ENCODE data around the gene FNIP2.

DNA sequence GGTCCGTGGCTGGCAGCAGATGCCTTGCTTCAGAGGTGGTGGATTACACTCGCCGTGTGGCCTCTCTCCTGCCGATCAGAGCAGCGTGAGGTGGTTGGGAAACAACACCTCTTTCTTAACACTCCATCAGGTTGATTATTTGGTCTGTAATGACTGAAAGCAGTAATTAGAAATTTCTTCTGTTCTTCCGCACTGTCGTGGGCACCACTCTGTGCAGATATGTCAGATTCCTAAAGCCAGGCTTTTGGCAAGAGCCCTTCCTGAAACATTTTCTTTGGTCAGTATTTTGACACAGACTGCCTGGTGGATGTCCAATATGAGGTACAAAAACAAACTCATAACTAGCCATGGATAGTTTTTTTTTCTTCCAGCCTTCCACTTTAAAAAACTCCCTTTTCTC is 100.9 kb downstream of the FNIP2 start:
- TF ChIP-seq, protein P1, sequence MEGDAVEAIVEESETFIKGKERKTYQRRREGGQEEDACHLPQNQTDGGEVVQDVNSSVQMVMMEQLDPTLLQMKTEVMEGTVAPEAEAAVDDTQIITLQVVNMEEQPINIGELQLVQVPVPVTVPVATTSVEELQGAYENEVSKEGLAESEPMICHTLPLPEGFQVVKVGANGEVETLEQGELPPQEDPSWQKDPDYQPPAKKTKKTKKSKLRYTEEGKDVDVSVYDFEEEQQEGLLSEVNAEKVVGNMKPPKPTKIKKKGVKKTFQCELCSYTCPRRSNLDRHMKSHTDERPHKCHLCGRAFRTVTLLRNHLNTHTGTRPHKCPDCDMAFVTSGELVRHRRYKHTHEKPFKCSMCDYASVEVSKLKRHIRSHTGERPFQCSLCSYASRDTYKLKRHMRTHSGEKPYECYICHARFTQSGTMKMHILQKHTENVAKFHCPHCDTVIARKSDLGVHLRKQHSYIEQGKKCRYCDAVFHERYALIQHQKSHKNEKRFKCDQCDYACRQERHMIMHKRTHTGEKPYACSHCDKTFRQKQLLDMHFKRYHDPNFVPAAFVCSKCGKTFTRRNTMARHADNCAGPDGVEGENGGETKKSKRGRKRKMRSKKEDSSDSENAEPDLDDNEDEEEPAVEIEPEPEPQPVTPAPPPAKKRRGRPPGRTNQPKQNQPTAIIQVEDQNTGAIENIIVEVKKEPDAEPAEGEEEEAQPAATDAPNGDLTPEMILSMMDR (IDR thresholded peaks at IDR 0.05; ENCODE audit: low read depth, low read length, missing input control): no peak
- TF ChIP-seq, protein P2, sequence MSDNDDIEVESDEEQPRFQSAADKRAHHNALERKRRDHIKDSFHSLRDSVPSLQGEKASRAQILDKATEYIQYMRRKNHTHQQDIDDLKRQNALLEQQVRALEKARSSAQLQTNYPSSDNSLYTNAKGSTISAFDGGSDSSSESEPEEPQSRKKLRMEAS (IDR thresholded peaks at IDR 0.05): no peak

All from liver (tissue), 2 donors.